GM12801 (cell line): ENCODE measurements around the gene TPPP2.

Experiments
- CTCF ChIP-seq: IDR thresholded peaks from one replicate; pipeline ENCODE4 v1.5.1; 2011; ENCODE audit warnings: control low read depth; ENCODE audit not compliant: insufficient read length; ENCODE audit errors: extremely low read depth

TPPP2 gene

GRCh38 chr14:21025371-21026273 is 4.4 kb upstream of the TPPP2 start:
- no peak for TF ChIP-seq CTCF

GRCh38 chr14:21026274-21026987 is 3.6 kb upstream of the TPPP2 start:
- no peak for TF ChIP-seq CTCF

- TF ChIP-seq CTCF = no peak
Measured at GRCh38 chr14:21026988-21027315, 3.1 kb upstream of the TPPP2 start.

- TF ChIP-seq CTCF = no peak
Measured at GRCh38 chr14:21030531-21030930, 514 bp downstream of the TPPP2 start.

- TF ChIP-seq CTCF = no peak
Measured at GRCh38 chr14:21032326-21033132, 2.5 kb downstream of the TPPP2 start.

GRCh38 chr14:21033133-21033698 is 3.2 kb downstream of the TPPP2 start:
- no peak for TF ChIP-seq CTCF

- TF ChIP-seq CTCF = no peak
Measured at GRCh38 chr14:21034707-21035106, 4.7 kb downstream of the TPPP2 start, which contains the start of gene RNASE13. Gene RNASE13 (minus strand): TSS chr14:21034807. CDS start chr14:21034288, 519 bp downstream.
